ENCODE measurements around the gene TTR.

The TTR gene

DNA sequence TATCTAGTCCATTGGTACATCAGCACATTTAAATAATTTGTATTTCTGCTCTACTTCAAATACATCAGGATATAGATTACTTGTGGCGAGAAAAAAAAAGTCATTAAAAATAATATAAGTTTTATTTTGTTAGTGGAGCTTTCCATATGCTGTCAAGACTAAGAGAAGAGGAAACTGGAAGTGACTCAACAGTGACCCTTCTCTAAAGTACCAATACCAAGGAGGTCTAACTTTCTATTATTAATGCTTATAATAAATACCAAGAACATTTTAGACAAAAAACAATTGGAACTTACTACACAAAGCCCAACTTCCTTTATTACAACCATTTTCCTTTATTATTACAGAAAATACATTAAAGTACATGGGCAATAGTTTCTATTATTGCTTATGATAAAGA lies 39.8 kb downstream of the TTR start:
- Histone ChIP-seq H3K4me3 (replicated peaks; ENCODE audit: insufficient read depth, low read length) (no peak overlapping the region), H3K27me3 (ENCODE audit: insufficient read depth, poor library complexity, severe bottlenecking) (peaks cover 3% of the 10 kb centered on the region), H3K27ac (replicated peaks) (no peak overlapping the region)
- TF ChIP-seq, protein P1, sequence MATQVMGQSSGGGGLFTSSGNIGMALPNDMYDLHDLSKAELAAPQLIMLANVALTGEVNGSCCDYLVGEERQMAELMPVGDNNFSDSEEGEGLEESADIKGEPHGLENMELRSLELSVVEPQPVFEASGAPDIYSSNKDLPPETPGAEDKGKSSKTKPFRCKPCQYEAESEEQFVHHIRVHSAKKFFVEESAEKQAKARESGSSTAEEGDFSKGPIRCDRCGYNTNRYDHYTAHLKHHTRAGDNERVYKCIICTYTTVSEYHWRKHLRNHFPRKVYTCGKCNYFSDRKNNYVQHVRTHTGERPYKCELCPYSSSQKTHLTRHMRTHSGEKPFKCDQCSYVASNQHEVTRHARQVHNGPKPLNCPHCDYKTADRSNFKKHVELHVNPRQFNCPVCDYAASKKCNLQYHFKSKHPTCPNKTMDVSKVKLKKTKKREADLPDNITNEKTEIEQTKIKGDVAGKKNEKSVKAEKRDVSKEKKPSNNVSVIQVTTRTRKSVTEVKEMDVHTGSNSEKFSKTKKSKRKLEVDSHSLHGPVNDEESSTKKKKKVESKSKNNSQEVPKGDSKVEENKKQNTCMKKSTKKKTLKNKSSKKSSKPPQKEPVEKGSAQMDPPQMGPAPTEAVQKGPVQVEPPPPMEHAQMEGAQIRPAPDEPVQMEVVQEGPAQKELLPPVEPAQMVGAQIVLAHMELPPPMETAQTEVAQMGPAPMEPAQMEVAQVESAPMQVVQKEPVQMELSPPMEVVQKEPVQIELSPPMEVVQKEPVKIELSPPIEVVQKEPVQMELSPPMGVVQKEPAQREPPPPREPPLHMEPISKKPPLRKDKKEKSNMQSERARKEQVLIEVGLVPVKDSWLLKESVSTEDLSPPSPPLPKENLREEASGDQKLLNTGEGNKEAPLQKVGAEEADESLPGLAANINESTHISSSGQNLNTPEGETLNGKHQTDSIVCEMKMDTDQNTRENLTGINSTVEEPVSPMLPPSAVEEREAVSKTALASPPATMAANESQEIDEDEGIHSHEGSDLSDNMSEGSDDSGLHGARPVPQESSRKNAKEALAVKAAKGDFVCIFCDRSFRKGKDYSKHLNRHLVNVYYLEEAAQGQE (IDR thresholded peaks at IDR 0.05; ENCODE audit: insufficient replicate concordance, low read depth) = no peak
- TF ChIP-seq POLR2AphosphoS5 (IDR thresholded peaks at IDR 0.05; ENCODE audit: low read depth) (no peak), SPI1 (IDR thresholded peaks at IDR 0.05; ENCODE audit: borderline replicate concordance, low read depth) (no peak), CTCF (IDR thresholded peaks at IDR 0.05; ENCODE audit: insufficient read depth, low read length) (no peak), GABPA (IDR thresholded peaks at IDR 0.05; ENCODE audit: low read depth) (no peak)
- DNase-seq (ENCODE audit: low read depth in 1 of 2, low spot score in 1 of 2) = no peak

DNA sequence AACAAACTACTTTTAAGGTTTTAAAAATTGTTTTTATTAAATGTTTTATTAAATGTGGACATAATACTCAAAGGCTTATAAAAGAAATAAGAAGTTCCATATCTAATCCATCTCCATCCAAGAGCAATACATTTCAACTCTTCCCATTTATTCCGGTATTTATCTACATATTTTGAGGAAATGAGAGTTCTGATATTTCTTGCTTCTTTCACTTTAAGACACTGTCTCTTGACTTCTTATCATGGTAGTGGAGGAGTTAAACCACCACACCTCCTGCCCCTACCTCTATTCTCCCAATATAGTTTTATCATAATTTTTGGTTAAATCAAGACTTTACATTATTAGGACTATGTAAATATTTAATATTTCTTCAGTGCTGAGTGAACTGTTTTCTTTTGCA lies 40.7 kb downstream of the TTR start:
- TF ChIP-seq, protein P1 (IDR thresholded peaks at IDR 0.05; ENCODE audit: insufficient replicate concordance, low read depth) = no peak
- TF ChIP-seq GABPA (IDR thresholded peaks at IDR 0.05; ENCODE audit: low read depth) (no peak), SPI1 (IDR thresholded peaks at IDR 0.05; ENCODE audit: borderline replicate concordance, low read depth) (no peak), CTCF (IDR thresholded peaks at IDR 0.05; ENCODE audit: insufficient read depth, low read length) (no peak), POLR2AphosphoS5 (IDR thresholded peaks at IDR 0.05; ENCODE audit: low read depth) (no peak)
- Histone ChIP-seq H3K27ac (replicated peaks) (no peak overlapping the region), H3K4me3 (replicated peaks; ENCODE audit: insufficient read depth, low read length) (no peak overlapping the region), H3K27me3 (ENCODE audit: insufficient read depth, poor library complexity, severe bottlenecking) (peaks cover 3% of the 10 kb centered on the region)
- no peak for DNase-seq (ENCODE audit: low read depth in 1 of 2, low spot score in 1 of 2)

DNA sequence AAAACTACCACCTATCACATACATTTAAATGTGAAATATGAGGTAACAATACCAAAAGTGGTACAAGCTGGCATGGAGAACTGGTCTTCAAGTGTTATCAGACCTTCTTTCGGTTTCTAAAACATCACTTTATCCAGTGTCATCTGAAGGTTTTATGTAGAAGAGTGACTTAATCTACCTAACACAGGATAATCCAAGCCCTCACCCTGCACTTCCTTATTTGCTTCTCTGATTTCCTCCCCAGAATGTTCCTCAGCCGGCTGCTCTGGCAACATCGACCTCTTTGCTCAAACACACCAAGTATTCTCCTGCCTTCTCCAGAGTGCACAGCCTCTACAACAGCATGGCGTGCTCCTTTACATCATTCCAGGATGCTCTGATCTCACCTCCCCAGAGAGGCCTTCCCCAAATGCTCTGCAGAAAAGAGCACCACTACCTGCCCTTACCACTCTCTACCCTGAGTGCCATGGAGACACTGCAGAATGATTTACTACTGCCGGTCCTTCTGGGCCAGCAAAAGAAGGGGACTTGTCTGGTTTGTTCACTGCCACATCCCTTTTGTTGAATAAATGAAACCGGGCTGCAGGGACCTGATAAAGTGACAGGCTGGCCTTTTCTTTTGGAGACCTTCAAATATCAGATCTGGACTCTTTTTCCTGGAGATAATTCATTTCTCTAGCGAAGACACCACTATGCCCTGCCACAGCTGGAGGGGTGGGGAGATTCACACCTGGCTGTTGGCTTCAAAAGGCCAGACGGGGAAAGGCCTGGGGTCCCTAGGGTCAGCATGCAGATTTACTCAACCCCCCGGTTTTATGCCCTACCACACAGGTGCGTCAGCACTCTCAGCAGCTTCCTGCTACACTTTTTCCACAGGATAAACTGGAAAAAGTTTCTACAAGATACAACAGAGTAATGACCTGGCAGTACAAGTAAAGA lies 42.0 kb downstream of the TTR start:
- TF ChIP-seq CTCF (IDR thresholded peaks at IDR 0.05; ENCODE audit: insufficient read depth, low read length) (no peak), SPI1 (IDR thresholded peaks at IDR 0.05; ENCODE audit: borderline replicate concordance, low read depth) (peak; percentile 87)
- no peak for DNase-seq (ENCODE audit: low read depth in 1 of 2, low spot score in 1 of 2)
- no peak overlapping the region for H3K4me3 ChIP-seq (replicated peaks; ENCODE audit: insufficient read depth, low read length)
- H3K27me3 ChIP-seq (ENCODE audit: insufficient read depth, poor library complexity, severe bottlenecking) = peaks cover 3% of the 10 kb centered on the region
- H3K27ac ChIP-seq (replicated peaks) = no peak overlapping the region

All from HL-60 (cell line).